HG03460 (cell line): ENCODE measurements around the gene CCDC190.
"Not testable (repeated sequence)": the region's sequence is repeated elsewhere in the genome, so short reads cannot be mapped to it uniquely, and the experiment has no call there.

Experiments used
- ATAC-seq: cut with Tn5 transposase; IDR thresholded peaks from one replicate; pipeline ENCODE4 v1.9.1; 2021; ENCODE audit not compliant: unreplicated experiment

The CCDC190 gene

DNA sequence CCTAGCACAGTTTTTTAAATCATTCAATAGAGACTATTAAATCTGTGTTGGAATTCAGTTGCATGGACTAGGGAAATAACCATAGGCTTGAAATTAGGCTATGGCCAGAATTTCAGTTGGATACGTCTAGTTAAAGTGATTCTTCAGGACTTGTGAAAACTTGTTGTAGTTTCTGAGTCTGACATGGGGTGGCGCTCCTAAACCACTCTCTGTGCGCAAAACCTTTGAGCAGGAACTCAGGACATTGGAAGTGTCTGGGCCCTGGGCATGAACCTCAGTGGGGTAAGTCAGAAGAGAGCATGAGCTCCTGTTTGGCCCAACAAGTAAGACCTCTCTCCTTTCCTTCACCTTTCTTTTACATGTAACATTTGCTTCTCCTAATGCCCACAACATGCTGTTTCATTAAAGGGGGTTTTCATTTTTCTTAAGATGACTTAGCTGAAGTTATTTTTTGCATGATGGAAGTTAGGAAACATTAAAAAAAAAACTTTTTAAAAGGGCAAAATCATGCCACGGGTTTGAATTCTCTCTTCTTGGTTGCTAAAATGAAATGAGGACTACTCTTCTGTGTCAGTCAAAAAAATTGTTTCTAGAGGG lies 17.1 kb upstream of the CCDC190 start:
- ATAC-seq: no peak

DNA sequence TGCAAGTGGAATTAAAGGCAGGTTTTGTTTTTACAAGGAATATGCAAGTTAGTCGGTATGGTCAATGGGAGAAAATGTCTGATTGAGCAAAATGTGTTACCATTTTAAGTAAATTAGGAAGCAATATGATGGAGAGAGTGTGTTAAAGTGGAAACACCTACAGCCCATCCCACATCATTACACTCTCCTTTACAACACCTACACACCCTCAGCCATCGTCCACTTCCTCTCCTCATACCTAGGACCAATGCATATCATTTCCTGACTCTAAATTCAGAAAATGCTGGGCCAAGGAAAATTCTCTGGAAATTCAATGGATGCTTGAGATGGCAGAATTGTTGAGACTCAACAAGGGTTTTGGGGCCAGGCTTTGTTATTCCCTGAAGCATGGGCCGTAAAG lies 16.4 kb upstream of the CCDC190 start:
- no peak for ATAC-seq

DNA sequence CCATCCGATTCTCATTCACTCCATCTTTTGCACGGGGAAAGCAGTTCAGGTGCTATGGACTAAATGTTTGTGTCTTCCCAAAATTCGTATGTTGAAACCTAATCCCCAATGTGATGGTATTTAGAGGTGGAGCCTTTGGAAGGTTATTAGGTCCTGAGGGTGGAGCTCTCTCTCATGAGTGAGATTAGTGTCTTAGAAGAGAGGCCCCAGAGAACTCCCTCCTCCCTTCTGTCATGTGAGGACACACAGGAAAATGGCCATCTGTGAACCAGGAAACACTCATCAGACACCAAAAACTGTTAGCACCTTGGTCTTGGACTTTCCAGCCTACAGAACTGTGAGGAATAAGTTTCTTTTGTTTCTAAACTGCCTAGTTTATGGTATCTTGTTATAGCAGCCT lies 15.8 kb upstream of the CCDC190 start:
- ATAC-seq: no peak

DNA sequence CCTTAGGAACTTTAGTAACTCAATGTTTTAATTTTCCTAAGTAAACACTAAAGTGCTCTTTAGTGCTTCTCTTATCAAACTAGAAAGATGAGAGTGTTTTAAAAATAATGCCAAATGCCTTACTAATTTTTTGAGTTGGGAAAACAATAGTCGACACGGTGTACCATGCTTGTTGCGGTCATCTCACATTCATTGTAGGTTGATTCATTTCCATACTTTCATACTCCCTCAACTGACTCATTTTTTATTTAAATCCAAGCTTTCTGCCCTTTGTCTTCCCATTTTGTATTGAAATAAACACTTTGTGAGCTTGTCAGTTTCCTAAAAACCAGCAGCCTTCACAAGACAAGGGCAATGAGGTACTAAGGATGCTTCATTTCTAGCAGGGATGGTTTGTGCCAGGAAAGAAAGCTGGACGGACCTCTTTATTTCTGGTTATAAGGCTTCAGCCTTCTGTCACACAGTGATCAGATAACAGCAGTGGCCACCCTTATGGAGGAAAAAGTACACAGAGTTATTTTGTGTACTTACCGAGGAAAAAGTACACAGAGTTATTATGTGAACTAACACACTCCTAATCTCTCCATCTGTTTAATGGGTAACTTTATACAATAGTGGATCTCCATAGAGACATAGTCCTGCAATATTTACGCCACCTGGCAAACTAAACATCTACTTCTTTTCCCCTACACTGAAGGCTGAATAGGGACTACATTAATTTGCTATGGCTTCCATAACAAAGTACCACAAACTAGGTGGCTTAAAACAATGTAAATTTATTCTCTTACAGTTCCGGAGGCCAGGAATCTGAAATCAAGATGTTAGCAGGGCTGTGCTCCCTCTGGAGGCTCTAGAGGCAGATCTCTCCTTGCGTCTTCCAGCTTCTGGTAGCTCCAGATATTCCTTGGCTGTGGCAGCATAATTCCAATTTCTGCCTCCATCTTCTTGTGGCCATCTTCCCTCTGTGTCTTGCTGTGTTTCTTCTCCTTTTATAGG lies 13.0 kb upstream of the CCDC190 start:
- no peak for ATAC-seq

DNA sequence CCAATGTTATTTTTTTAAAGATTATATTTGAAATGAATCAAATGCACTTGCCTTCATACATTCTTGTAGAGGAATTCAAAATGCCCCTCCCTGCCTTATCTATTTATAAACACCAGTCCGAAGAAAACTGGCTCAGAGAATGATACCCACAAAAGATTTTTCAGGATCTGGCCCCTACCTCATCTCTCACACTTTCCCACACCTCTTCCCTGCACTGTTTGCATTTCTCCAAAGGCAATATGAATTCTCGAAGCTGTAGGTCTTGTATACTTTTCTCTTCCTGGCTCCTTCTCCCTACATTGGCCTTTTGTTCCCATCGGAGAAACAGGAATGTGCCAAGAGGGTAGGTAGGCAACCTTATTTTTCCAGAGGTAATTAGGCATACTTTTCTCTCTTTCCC lies 12.0 kb upstream of the CCDC190 start:
- ATAC-seq: no peak

DNA sequence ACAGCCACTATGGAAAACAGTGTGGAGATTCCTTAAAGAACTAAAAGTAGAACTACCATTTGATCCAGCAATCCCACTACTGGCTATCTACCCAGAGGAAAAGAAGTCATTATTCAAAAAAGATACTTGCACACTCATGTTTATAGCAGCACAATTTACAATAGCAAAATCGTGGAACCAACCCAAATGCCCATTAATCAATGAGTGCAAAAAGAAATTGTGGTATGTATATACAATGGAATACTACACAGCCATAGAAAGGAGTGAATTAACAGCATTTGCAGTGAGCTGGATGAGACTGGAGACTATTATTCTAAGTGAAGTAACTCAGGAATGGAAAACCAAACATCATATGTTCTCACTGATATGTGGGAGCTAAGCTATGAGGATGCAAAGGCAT lies 10.4 kb upstream of the CCDC190 start:
- not testable (repeated sequence) for ATAC-seq

DNA sequence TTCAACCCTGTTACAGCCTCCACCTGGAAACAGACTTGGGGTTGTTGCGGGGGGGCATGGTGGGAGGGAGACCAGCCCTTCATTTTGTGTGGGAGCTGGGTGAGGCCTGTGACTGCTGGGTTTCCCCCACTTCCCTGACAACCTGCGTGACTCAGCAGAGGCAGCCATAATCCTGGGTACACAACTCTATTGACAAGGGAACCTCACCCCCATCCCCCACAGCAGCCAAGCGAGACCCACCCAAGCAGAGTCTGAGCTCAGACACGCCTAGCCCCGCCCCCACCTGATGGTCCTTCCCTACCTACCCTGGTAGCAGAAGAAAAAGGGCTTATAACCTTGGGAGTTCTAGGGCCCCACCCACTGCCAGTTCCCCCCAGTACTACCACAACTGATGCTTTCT lies 8.0 kb upstream of the CCDC190 start:
- ATAC-seq: no peak

- ATAC-seq: no peak
Measured at GRCh38 chr1:162861625-162862024, 650 bp upstream of the CCDC190 start.

DNA sequence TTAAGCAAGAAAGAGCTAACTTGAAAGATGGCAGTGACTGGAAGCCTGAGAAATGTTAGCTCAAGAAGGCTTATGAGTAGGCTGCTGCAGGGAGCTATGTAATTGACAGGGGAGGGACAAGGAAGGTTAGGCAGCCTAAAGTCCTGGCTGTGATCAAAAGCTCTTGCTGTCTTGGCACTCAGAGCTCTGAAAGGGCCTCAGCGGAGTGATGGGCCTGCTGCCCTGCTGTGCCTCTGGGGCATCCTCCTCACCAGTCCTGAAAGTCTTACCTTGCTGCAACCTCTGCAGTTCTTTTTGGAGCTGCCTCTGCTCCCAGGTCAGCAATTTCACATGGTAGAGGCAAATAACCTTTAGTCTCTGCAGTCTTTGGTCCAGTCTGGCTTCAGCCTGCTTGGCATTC lies 1.8 kb downstream of the CCDC190 start:
- ATAC-seq: no peak

- ATAC-seq: no peak
Measured at GRCh38 chr1:162857850-162858249, 3.1 kb downstream of the CCDC190 start.

- ATAC-seq: no peak
Measured at GRCh38 chr1:162856260-162856659, 4.7 kb downstream of the CCDC190 start.

- ATAC-seq: no peak
Measured at GRCh38 chr1:162855461-162856150, 5.4 kb downstream of the CCDC190 start.

DNA sequence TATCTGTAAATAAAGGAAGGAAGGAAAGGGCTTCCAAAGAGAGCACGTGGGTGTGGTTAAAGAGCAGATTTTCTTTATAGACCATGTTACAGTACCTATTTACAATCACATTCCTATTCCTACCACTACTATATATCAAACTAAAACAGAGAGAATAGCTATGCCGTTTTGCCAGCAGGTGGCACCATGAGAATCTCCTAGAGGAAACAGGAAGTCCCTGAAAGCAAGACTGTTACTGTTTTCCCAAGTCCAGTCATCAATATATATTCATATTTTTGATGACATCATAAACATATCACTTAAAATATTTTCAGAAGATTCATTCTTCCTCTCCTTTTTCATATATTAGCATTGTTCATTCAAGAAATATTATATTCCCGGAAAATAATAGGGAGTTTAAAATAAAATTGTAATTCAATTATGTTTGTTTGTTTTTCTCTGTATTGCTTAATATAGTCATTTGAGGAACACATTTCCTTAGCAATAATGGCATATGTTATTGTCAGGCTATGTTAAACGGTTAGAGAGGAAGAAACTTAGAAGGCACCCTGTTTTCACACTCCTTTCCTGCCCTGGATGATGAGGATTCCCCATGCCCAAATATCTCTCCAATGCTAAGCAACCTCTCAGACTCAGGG lies 6.6 kb downstream of the CCDC190 start:
- ATAC-seq: peak; percentile 84

DNA sequence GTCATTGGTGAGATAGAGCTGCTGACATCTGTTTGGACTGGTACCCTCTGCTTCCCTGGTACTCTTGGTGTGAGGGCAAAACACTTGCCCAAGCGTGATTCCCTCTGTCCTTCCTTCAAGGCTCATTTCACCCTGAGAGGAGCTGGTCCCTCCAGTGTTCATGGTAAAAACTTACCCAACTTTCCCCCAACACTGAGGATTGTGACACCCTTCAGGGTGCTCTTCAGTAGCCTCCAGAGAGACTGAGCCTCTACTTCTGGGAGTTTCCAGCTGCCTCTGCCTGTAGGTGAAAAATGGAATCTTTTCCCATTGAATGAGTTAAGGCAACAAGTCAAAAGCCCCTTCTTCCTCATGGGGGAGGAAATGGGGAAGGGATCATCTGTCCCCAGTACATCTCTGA lies 9.6 kb downstream of the CCDC190 start:
- no peak for ATAC-seq

DNA sequence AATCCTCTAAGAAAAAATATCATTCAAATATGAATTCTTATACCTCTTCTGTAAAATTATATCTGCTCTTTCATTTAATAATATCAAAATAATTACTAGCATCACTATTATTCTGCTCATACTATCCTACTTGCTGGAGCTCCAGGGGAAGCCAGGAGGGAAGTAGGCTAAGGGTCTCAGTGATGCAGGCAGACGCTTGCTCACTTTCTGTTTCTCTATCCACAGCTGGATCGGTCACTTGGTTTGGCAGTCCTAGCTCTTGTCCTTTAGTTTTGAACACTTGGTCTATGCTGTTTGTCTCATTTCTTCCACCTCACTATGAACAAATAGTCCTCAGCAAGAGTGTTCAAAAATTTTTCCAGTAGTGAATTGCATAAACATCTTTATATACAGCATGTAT lies 11.3 kb downstream of the CCDC190 start:
- ATAC-seq: no peak

- peak; percentile 70 for ATAC-seq
Measured at GRCh38 chr1:162847839-162848453, 13.0 kb downstream of the CCDC190 start.

- no peak for ATAC-seq
Measured at GRCh38 chr1:162846256-162847212, 14.4 kb downstream of the CCDC190 start.

DNA sequence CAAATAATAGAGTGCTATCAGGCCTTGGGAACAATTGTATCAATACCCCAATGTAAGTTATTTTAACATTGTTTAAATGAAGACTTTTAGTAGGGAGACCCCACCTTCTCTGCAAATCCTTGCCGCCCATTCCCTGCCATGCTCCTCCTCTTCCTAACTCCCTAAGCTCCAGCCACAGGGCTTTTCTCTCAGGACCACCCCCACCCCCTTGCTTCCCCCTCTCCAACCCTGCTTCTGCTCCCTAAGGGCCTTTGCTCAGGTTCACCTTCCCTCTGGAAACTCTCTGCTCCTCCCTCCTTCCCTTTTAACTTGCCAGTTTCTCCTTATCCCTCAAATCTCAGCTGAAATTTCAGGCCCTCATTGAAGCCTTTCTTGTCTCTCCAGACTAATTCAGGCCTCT lies 16.8 kb downstream of the CCDC190 start:
- no peak for ATAC-seq

DNA sequence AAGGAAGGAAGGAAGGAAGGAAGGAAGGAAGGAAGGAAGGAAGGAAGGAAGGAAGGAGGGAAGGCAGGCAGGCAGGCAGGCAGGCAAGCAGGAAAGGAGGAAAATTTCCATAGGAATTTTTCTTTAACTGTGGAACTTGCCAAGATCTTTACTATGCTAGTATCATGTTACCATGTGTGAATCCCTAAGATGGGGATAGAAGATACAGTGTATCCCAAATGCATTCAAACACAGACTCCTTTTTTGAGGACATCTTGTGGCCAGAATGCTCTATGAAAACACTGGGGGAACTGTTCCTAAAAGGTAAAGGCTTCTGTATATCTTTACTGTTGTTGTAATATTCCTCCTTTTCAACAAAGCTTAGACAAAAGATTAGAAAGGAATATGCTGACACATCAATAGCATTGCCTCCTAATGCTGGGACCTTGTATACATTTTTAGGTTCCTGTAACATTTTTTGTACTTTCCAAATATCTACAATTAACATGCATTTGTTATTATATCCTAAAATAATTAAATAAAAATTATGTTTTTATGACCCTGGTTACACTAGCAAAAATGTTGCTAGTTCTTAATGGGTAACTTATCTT lies 20.6 kb downstream of the CCDC190 start:
- ATAC-seq: no peak
